SK-N-SH treated with all-trans-retinoic acid at 6 μM for 48 hours (cell line): ENCODE data around the gene MFRP.

Experiments
- ATAC-seq: fragments of 200-7000 bp; cut with Tn5 transposase; 3 replicates; pipeline ENCODE4 v1.9.1; 2020; ENCODE audit warnings: mild to moderate bottlenecking, moderate library complexity
- ARNTL ChIP-seq: fragments of 450-650 bp; formaldehyde crosslinking; IDR thresholded peaks from 2 replicates; pipeline ENCODE4 v1.5.0; 2020; ENCODE audit warnings: low read depth, mild to moderate bottlenecking, moderate library complexity, borderline replicate concordance
- CREB5 ChIP-seq: fragments of 250-450 bp; sonication (Bioruptor Pico); IDR thresholded peaks from 2 replicates; pipeline ENCODE4 v1.5.1; 2020; ENCODE audit warnings: low read depth, mild to moderate bottlenecking, moderate library complexity
- CSDC2 ChIP-seq: fragments of 250-450 bp; sonication (Bioruptor Pico); IDR thresholded peaks from 2 replicates; pipeline ENCODE4 v1.5.0; 2020; ENCODE audit warnings: mild to moderate bottlenecking, moderate library complexity
- CSRNP3 ChIP-seq: fragments of 250-450 bp; sonication (Bioruptor Pico); IDR thresholded peaks from 2 replicates; pipeline ENCODE4 v1.5.1; 2021; ENCODE audit warnings: mild to moderate bottlenecking, moderate library complexity
- ESRRG ChIP-seq: fragments of 250-450 bp; sonication (Bioruptor Pico); IDR thresholded peaks from 2 replicates; pipeline ENCODE4 v1.6.1; 2021; ENCODE audit warnings: mild to moderate bottlenecking
- GLIS3 ChIP-seq: fragments of 250-450 bp; sonication (Bioruptor Pico); IDR thresholded peaks from 2 replicates; pipeline ENCODE4 v1.5.0; 2020; ENCODE audit warnings: mild to moderate bottlenecking, moderate library complexity
- ISL1 ChIP-seq: fragments of 250-450 bp; sonication (Bioruptor Pico); IDR thresholded peaks from 2 replicates; pipeline ENCODE4 v2.1.2; 2022; ENCODE audit warnings: mild to moderate bottlenecking, moderate library complexity
- OSR1 ChIP-seq: fragments of 250-450 bp; sonication (Bioruptor Pico); IDR thresholded peaks from 2 replicates; pipeline ENCODE4 v1.8.0; 2022; ENCODE audit warnings: moderate library complexity, mild to moderate bottlenecking, inconsistent platforms
- POU6F1 ChIP-seq: fragments of 250-450 bp; sonication (Bioruptor Pico); IDR thresholded peaks from 2 replicates; pipeline ENCODE4 v1.8.0; 2021; ENCODE audit warnings: low read depth, mild to moderate bottlenecking, moderate library complexity, borderline replicate concordance
- PPARA ChIP-seq: fragments of 250-450 bp; sonication (Bioruptor Pico); IDR thresholded peaks from 2 replicates; pipeline ENCODE4 v1.5.0; 2020; ENCODE audit warnings: mild to moderate bottlenecking, borderline replicate concordance
- RARB ChIP-seq: fragments of 250-450 bp; sonication (Bioruptor Pico); IDR thresholded peaks from 2 replicates; pipeline ENCODE4 v1.8.0; 2021; ENCODE audit warnings: mild to moderate bottlenecking, moderate library complexity
- SNAI2 ChIP-seq: fragments of 250-450 bp; sonication (Bioruptor Pico); IDR thresholded peaks from 2 replicates; pipeline ENCODE4 v1.5.0; 2020; ENCODE audit warnings: mild to moderate bottlenecking, moderate library complexity
- TCF4 ChIP-seq: fragments of 250-450 bp; sonication (Bioruptor Pico); IDR thresholded peaks from 2 replicates; pipeline ENCODE4 v1.8.0; 2021; ENCODE audit warnings: mild to moderate bottlenecking, moderate library complexity, borderline replicate concordance
- TOX ChIP-seq: fragments of 250-450 bp; sonication (Bioruptor Pico); IDR thresholded peaks from 2 replicates; pipeline ENCODE4 v1.8.0; 2021; ENCODE audit warnings: mild to moderate bottlenecking, moderate library complexity, borderline replicate concordance
- TSHZ2 ChIP-seq: fragments of 250-450 bp; sonication (Bioruptor Pico); IDR thresholded peaks from 2 replicates; pipeline ENCODE4 v1.5.0; 2020; ENCODE audit warnings: mild to moderate bottlenecking, moderate library complexity
- ZC3H10 ChIP-seq: fragments of 250-450 bp; sonication (Bioruptor Pico); IDR thresholded peaks from 2 replicates; pipeline ENCODE4 v1.5.1; 2021; ENCODE audit warnings: mild to moderate bottlenecking, moderate library complexity
- ZFP3 ChIP-seq: fragments of 250-450 bp; sonication (Bioruptor Pico); IDR thresholded peaks from 2 replicates; pipeline ENCODE4 v1.5.0; 2020; ENCODE audit warnings: mild to moderate bottlenecking, moderate library complexity
- ZFP30 ChIP-seq: fragments of 450-650 bp; formaldehyde crosslinking; IDR thresholded peaks from 2 replicates; pipeline ENCODE4 v1.5.0; 2022; ENCODE audit warnings: mild to moderate bottlenecking, moderate library complexity
- ZNF565 ChIP-seq: fragments of 450-650 bp; formaldehyde crosslinking; conservative IDR thresholded peaks from 2 replicates; pipeline ENCODE4 v1.5.0; 2020; ENCODE audit warnings: low read depth, mild to moderate bottlenecking, moderate library complexity
- ZNF70 ChIP-seq: fragments of 450-650 bp; formaldehyde crosslinking; IDR thresholded peaks from 2 replicates; pipeline ENCODE4 v1.5.0; 2020; ENCODE audit warnings: mild to moderate bottlenecking, moderate library complexity
- ZNF8 ChIP-seq: fragments of 450-650 bp; formaldehyde crosslinking; IDR thresholded peaks from 2 replicates; pipeline ENCODE4 v1.5.0; 2020; ENCODE audit warnings: mild to moderate bottlenecking, moderate library complexity

Gene MFRP

GRCh38 chr11:119367661-119368120 lies 21.2 kb upstream of the MFRP start:
- TF ChIP-seq POU6F1 (CRISPR knock-in tag) = no peak
- no peak for TF ChIP-seq ESRRG
- TF ChIP-seq ARNTL = no peak
- TF ChIP-seq CSRNP3 (CRISPR knock-in tag) = no peak
- no peak for TF ChIP-seq PPARA
- no peak for TF ChIP-seq CSDC2 (CRISPR knock-in tag)
- TF ChIP-seq SNAI2 (CRISPR knock-in tag) = no peak
- TF ChIP-seq TSHZ2 = no peak
- TF ChIP-seq OSR1 (CRISPR knock-in tag) = no peak
- TF ChIP-seq TCF4 = no peak
- TF ChIP-seq GLIS3 (CRISPR knock-in tag) = no peak
- no peak for TF ChIP-seq TOX (CRISPR knock-in tag)
- TF ChIP-seq ZFP3 (CRISPR knock-in tag) = no peak
- no peak for TF ChIP-seq ISL1 (CRISPR knock-in tag)
- TF ChIP-seq ZNF70 (CRISPR knock-in tag) = no peak
- TF ChIP-seq ZC3H10 (CRISPR knock-in tag) = no peak
- TF ChIP-seq ZNF8 (CRISPR knock-in tag) = no peak
- no peak for TF ChIP-seq CREB5 (CRISPR knock-in tag)
- no peak for TF ChIP-seq ZNF565 (CRISPR knock-in tag)
- no peak for ATAC-seq

GRCh38 chr11:119366690-119367620 lies 20.4 kb upstream of the MFRP start:
- TF ChIP-seq TCF4 (no peak), SNAI2 (CRISPR knock-in tag) (no peak), ZFP3 (CRISPR knock-in tag) (no peak), ZFP30 (CRISPR knock-in tag) (no peak), ZNF8 (CRISPR knock-in tag) (no peak), TSHZ2 (no peak), POU6F1 (CRISPR knock-in tag) (no peak), ZNF70 (CRISPR knock-in tag) (no peak), CSRNP3 (CRISPR knock-in tag) (no peak), ZNF565 (CRISPR knock-in tag) (no peak), ZC3H10 (CRISPR knock-in tag) (no peak), ARNTL (no peak), OSR1 (CRISPR knock-in tag) (no peak), CSDC2 (CRISPR knock-in tag) (no peak), RARB (CRISPR knock-in tag) (no peak), TOX (CRISPR knock-in tag) (no peak), CREB5 (CRISPR knock-in tag) (no peak), ESRRG (no peak)
- no peak for ATAC-seq
